Breast epithelium (tissue), 3 donors: Measurements from ENCODE around the gene TRAM2.

Source experiments
- CTCF ChIP-seq, 3 donors: fragments of 450-650 bp; IDR thresholded peaks; one replicate each; pipeline ENCODE4 v1.5.1; 2016 to 2017; ENCODE audit warnings: antibody characterized with exemption in 3 of 3, mild to moderate bottlenecking in 3 of 3, moderate library complexity in 3 of 3
- POLR2A ChIP-seq: fragments of 450-650 bp; IDR thresholded peaks from one replicate; pipeline ENCODE4 v1.6.1; 2016; ENCODE audit warnings: antibody characterized with exemption, mild to moderate bottlenecking, moderate library complexity
- POLR2AphosphoS5 ChIP-seq, 3 donors: sonication (generic); formaldehyde crosslinking; IDR thresholded peaks; one replicate each; pipeline ENCODE4 v1.6.1; 2017; ENCODE audit warnings: antibody characterized with exemption in 3 of 3

GRCh38 chr6:52575502-52575892 lies 1.4 kb downstream of the TRAM2 start:
- TF ChIP-seq CTCF (IDR thresholded peaks at IDR 0.05) (no peak), POLR2A (no peak), POLR2AphosphoS5 (IDR thresholded peaks at IDR 0.05) (no peak)
